Breast epithelium (tissue), 4 donors: ENCODE data around the gene SH3BP5. TPM values are rescaled to one million over a fixed set of nuclear protein-coding genes. Genes with fewer than 3 reads are reported as not detected.
A peak's percentile ranks its signal among the peaks of the same experiment; 100 is the strongest.

Experiments used
- DNase-seq, 2 donors: peaks; one replicate each; pipeline ENCODE4 v3.0.0-alpha.2; 2019; ENCODE audit warnings: low spot score in 2 of 2
- H3K27ac ChIP-seq, 2 donors: fragments of 200-600 bp; sonication (generic) in 1 of 2; one replicate each; pipeline ENCODE4 v1.5.1; 2016 to 2019; ENCODE audit warnings: mild to moderate bottlenecking in 1 of 2
- H3K27me3 ChIP-seq, 2 donors: fragments of 200-600 bp; sonication (generic) in 1 of 2; one replicate each; pipeline versions ENCODE4 v1.5.1 to v1.6.0; 2017 to 2019; ENCODE audit warnings: control low read depth in 1 of 2, mild to moderate bottlenecking in 1 of 2
- H3K36me3 ChIP-seq: fragments of 200-600 bp; one replicate; pipeline ENCODE4 v1.5.1; 2019
- H3K4me1 ChIP-seq, 2 donors: fragments of 200-600 bp; sonication (generic); one replicate each; pipeline ENCODE4 v1.5.1; 2016 to 2019; ENCODE audit warnings: control low read depth in 1 of 2
- H3K4me3 ChIP-seq, 3 donors: fragments of 200-600 bp; sonication (generic); 1 replicate in 2 of 3; 2 replicates in 1 of 3; pipeline ENCODE4 v1.5.1; 2016 to 2019; ENCODE audit warnings: mild to moderate bottlenecking in 3 of 3, moderate library complexity in 2 of 3
- H3K9me3 ChIP-seq, 2 donors: fragments of 200-600 bp; sonication (generic) in 1 of 2; one replicate each; pipeline ENCODE4 v1.5.1; 2016 to 2019; ENCODE audit warnings: control low read depth in 1 of 2
- CTCF ChIP-seq, 3 donors: fragments of 450-650 bp; IDR thresholded peaks; one replicate each; pipeline ENCODE4 v1.5.1; 2016 to 2017; ENCODE audit warnings: antibody characterized with exemption in 3 of 3, mild to moderate bottlenecking in 3 of 3, moderate library complexity in 3 of 3
- POLR2A ChIP-seq: fragments of 450-650 bp; IDR thresholded peaks from one replicate; pipeline ENCODE4 v1.6.1; 2016; ENCODE audit warnings: antibody characterized with exemption, mild to moderate bottlenecking, moderate library complexity
- POLR2AphosphoS5 ChIP-seq, 3 donors: sonication (generic); formaldehyde crosslinking; IDR thresholded peaks; one replicate each; pipeline ENCODE4 v1.6.1; 2017; ENCODE audit warnings: antibody characterized with exemption in 3 of 3
- intact Hi-C: fragments of 100-400 bp; cut with DNase I; formaldehyde crosslinking; loops from one replicate; pipeline ENCODE4 v1.15.1; 2023; ENCODE audit warnings: low total_unique reads
- total RNA-seq, 3 donors: library from RNA; depleted of rRNA; stranded (reverse); fragments of >200 nt; gene quantifications; one replicate each; pipeline ENCODE4 v1.1.0, GENCODE V29; 2016

SH3BP5 gene
- total RNA-seq, 3 donors from 2014 or later, result 56.9 to 96.2 (median 83.2) TPM

GRCh38 chr3:15271785-15272381, 60.5 kb downstream of the SH3BP5 start:
- Histone ChIP-seq H3K27me3 (no peaks in the 10 kb centered on the region), H3K27ac (peak overlapping the region; percentile 59), H3K4me1 (peaks cover 0 to 8% of the 10 kb centered on the region in 2 donors), H3K4me3 (no peak overlapping the region), H3K36me3 (no peaks in the 10 kb centered on the region), H3K9me3 (no peaks in the 10 kb centered on the region)
- no peak for DNase-seq
- intact Hi-C loops, result no loop called here
- TF ChIP-seq CTCF (IDR thresholded peaks at IDR 0.05), result no peak
- peak in 1 of 3 donors; percentile 20 for TF ChIP-seq POLR2AphosphoS5 (IDR thresholded peaks at IDR 0.05)

GRCh38 chr3:15271030-15271429, 61.4 kb downstream of the SH3BP5 start:
- Histone ChIP-seq H3K27me3 (no peaks in the 10 kb centered on the region), H3K4me1 (peaks cover 0 to 8% of the 10 kb centered on the region in 2 donors), H3K36me3 (no peaks in the 10 kb centered on the region), H3K27ac (peak overlapping the region; percentile 59), H3K4me3 (no peak overlapping the region), H3K9me3 (no peaks in the 10 kb centered on the region)
- intact Hi-C loops, result no loop called here
- DNase-seq, result no peak
- TF ChIP-seq CTCF (IDR thresholded peaks at IDR 0.05) (no peak), POLR2AphosphoS5 (IDR thresholded peaks at IDR 0.05) (no peak), POLR2A (no peak)

- Histone ChIP-seq H3K4me1 (peaks cover 0 to 8% of the 10 kb centered on the region in 2 donors), H3K36me3 (no peaks in the 10 kb centered on the region), H3K4me3 (peak overlapping the region in 2 of 3 donors; percentile 5 to 57), H3K9me3 (no peaks in the 10 kb centered on the region), H3K27ac (peak overlapping the region; percentile 90 to 96), H3K27me3 (no peaks in the 10 kb centered on the region)
- DNase-seq, result peak; percentile 86 to 90
- peak; percentile 59 to 87 (median 80) for TF ChIP-seq POLR2AphosphoS5 (IDR thresholded peaks at IDR 0.05)
- TF ChIP-seq CTCF (IDR thresholded peaks at IDR 0.05), result no peak
- intact Hi-C loops, result loop anchor here (10.0 kb wide), 1 partner anchor 115 kb away; no protein-coding TSS in a partner anchor
These were observed 63.0 kb downstream of the SH3BP5 start for GRCh38 chr3:15269091-15269989.

GRCh38 chr3:15268033-15268631, 64.3 kb downstream of the SH3BP5 start:
- intact Hi-C loops, result loop anchor here (10.0 kb wide), 1 partner anchor 117 kb away; no protein-coding TSS in a partner anchor
- H3K4me1 ChIP-seq, result peaks cover 0 to 8% of the 10 kb centered on the region in 2 donors

More at GRCh38 chr3:15268033-15268631, 64.3 kb downstream of the SH3BP5 start:
- TF ChIP-seq CTCF (IDR thresholded peaks at IDR 0.05) (peak; percentile 81 to 96 (median 94)), POLR2A (no peak), POLR2AphosphoS5 (IDR thresholded peaks at IDR 0.05) (peak; percentile 58 to 75 (median 67))
- peak overlapping the region; percentile 90 to 96 for H3K27ac ChIP-seq
- peak; percentile 78 to 82 for DNase-seq
- no peaks in the 10 kb centered on the region for H3K27me3 ChIP-seq
- no peaks in the 10 kb centered on the region for H3K9me3 ChIP-seq
- H3K4me3 ChIP-seq, result no peak overlapping the region
- no peaks in the 10 kb centered on the region for H3K36me3 ChIP-seq
